ENCODE data around the gene CMSS1.
A peak's percentile ranks its signal among the peaks of the same experiment; 100 is the strongest.

The CMSS1 gene

GRCh38 chr3:100084100-100084806, 266.6 kb downstream of the CMSS1 start:
- no peak for TF ChIP-seq SIN3A (IDR thresholded peaks at IDR 0.05; ENCODE audit: borderline replicate concordance, insufficient read depth, low read length)

DNA sequence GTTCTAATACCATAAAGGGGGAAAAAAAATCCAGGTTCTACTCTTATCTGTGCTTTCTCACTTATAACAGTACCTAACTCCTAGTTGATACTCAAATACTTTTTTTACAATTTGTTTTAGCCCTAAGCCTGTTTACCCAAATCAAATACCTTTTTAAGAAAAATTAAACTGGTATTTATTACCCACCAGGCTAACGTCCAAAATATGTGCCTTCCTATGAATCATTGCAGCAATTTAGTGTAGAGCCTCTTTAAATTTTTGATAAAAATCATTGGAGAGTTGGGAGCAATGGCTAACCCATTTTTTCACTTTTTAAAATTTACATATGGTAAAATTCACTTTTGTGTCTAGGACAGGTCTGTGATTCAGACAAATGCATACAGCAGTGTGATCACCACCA, 268.7 kb downstream of the CMSS1 start:
- TF ChIP-seq TAF1 (IDR thresholded peaks at IDR 0.05; ENCODE audit: borderline replicate concordance, insufficient read depth, low read length) (no peak), FOXP2 (optimal IDR thresholded peaks at IDR 0.05; ENCODE audit: borderline replicate concordance, extremely low read depth, extremely low read length, insufficient read depth) (no peak), SIN3A (IDR thresholded peaks at IDR 0.05; ENCODE audit: borderline replicate concordance, insufficient read depth, low read length) (no peak), POLR2AphosphoS5 (IDR thresholded peaks at IDR 0.05; ENCODE audit: low read depth, low read length) (no peak)
- TF ChIP-seq, protein P1, sequence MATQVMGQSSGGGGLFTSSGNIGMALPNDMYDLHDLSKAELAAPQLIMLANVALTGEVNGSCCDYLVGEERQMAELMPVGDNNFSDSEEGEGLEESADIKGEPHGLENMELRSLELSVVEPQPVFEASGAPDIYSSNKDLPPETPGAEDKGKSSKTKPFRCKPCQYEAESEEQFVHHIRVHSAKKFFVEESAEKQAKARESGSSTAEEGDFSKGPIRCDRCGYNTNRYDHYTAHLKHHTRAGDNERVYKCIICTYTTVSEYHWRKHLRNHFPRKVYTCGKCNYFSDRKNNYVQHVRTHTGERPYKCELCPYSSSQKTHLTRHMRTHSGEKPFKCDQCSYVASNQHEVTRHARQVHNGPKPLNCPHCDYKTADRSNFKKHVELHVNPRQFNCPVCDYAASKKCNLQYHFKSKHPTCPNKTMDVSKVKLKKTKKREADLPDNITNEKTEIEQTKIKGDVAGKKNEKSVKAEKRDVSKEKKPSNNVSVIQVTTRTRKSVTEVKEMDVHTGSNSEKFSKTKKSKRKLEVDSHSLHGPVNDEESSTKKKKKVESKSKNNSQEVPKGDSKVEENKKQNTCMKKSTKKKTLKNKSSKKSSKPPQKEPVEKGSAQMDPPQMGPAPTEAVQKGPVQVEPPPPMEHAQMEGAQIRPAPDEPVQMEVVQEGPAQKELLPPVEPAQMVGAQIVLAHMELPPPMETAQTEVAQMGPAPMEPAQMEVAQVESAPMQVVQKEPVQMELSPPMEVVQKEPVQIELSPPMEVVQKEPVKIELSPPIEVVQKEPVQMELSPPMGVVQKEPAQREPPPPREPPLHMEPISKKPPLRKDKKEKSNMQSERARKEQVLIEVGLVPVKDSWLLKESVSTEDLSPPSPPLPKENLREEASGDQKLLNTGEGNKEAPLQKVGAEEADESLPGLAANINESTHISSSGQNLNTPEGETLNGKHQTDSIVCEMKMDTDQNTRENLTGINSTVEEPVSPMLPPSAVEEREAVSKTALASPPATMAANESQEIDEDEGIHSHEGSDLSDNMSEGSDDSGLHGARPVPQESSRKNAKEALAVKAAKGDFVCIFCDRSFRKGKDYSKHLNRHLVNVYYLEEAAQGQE (IDR thresholded peaks at IDR 0.05; ENCODE audit: insufficient read depth in 1 of 2, low read depth in 2 of 2, low read length in 2 of 2) = no peak

- TF ChIP-seq FOXP2 (optimal IDR thresholded peaks at IDR 0.05; ENCODE audit: borderline replicate concordance, extremely low read depth, extremely low read length, insufficient read depth) (no peak), TAF1 (IDR thresholded peaks at IDR 0.05; ENCODE audit: borderline replicate concordance, insufficient read depth, low read length) (no peak)
- TF ChIP-seq, protein P1 (IDR thresholded peaks at IDR 0.05; ENCODE audit: insufficient read depth in 1 of 2, low read depth in 2 of 2, low read length in 2 of 2) = no peak
These were observed 269.5 kb downstream of the CMSS1 start for GRCh38 chr3:100087198-100087597.

GRCh38 chr3:100088735-100089368, 271.2 kb downstream of the CMSS1 start:
- no peak for TF ChIP-seq SIN3A (IDR thresholded peaks at IDR 0.05; ENCODE audit: borderline replicate concordance, insufficient read depth, low read length)
- TF ChIP-seq FOXP2 (optimal IDR thresholded peaks at IDR 0.05; ENCODE audit: borderline replicate concordance, extremely low read depth, extremely low read length, insufficient read depth) = no peak
- TF ChIP-seq, protein P1 (IDR thresholded peaks at IDR 0.05; ENCODE audit: insufficient read depth in 1 of 2, low read depth in 2 of 2, low read length in 2 of 2) = no peak
- no peak for TF ChIP-seq POLR2AphosphoS5 (IDR thresholded peaks at IDR 0.05; ENCODE audit: low read depth, low read length)
- TF ChIP-seq TAF1 (IDR thresholded peaks at IDR 0.05; ENCODE audit: borderline replicate concordance, insufficient read depth, low read length) = no peak

GRCh38 chr3:100089812-100090668, 272.4 kb downstream of the CMSS1 start:
- TF ChIP-seq TAF1 (IDR thresholded peaks at IDR 0.05; ENCODE audit: borderline replicate concordance, insufficient read depth, low read length) = 0 out of 2 replicates have a peak, but pooled peaks have one; percentile 24
- no peak for TF ChIP-seq FOXP2 (optimal IDR thresholded peaks at IDR 0.05; ENCODE audit: borderline replicate concordance, extremely low read depth, extremely low read length, insufficient read depth)

DNA sequence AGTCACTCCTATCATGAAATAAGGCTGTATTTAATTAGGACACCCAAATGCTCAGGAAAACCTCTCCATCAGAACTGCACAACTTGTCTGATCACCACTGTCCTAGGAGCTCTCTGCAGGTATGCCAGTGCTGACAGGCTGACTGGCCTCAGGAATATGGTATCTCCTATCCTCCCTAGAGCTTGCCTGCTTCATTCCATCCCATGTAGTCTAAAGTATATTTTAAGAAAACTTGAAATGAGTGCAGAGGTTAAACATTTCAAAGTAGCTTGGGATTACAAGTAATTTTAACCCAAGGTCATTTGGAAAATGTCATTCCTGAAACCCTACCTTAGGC, 273.0 kb downstream of the CMSS1 start:
- TF ChIP-seq FOXP2 (optimal IDR thresholded peaks at IDR 0.05; ENCODE audit: borderline replicate concordance, extremely low read depth, extremely low read length, insufficient read depth) (no peak), POLR2AphosphoS5 (IDR thresholded peaks at IDR 0.05; ENCODE audit: low read depth, low read length) (no peak), TAF1 (IDR thresholded peaks at IDR 0.05; ENCODE audit: borderline replicate concordance, insufficient read depth, low read length) (no peak), SIN3A (IDR thresholded peaks at IDR 0.05; ENCODE audit: borderline replicate concordance, insufficient read depth, low read length) (no peak)
- TF ChIP-seq, protein P1 (IDR thresholded peaks at IDR 0.05; ENCODE audit: insufficient read depth in 1 of 2, low read depth in 2 of 2, low read length in 2 of 2) = no peak
